Immature natural killer cell (primary cell): Measurements from ENCODE around the gene MCF2L. TPM values are rescaled to one million over a fixed set of nuclear protein-coding genes. Genes with fewer than 3 reads are reported as not detected.

ENCODE experiments used
- DNase-seq, 3 donors: peaks; one replicate each; pipeline ENCODE4 v3.0.0; 2022; ENCODE audit warnings: mixed read lengths in 1 of 3
- H3K27ac Mint-ChIP-seq, 6 donors: one replicate each; pipeline ENCODE4 v1.8.0; 2020; ENCODE audit warnings: mixed read lengths in 6 of 6, mild to moderate bottlenecking in 5 of 6, inconsistent platforms in 4 of 6, moderate library complexity in 3 of 6
- H3K27me3 Mint-ChIP-seq, 3 donors: one replicate each; pipeline ENCODE4 v1.8.0; 2020 to 2021; ENCODE audit warnings: low read depth in 3 of 3, mild to moderate bottlenecking in 3 of 3, mixed read lengths in 3 of 3, moderate library complexity in 3 of 3, inconsistent platforms in 1 of 3
- H3K36me3 Mint-ChIP-seq, 3 donors: one replicate each; pipeline ENCODE4 v1.8.0; 2020; ENCODE audit warnings: mixed read lengths in 3 of 3, inconsistent platforms in 2 of 3, mild to moderate bottlenecking in 2 of 3
- H3K4me1 Mint-ChIP-seq, 2 donors: one replicate each; pipeline ENCODE4 v1.8.0; 2020; ENCODE audit warnings: inconsistent platforms in 2 of 2, mild to moderate bottlenecking in 2 of 2, mixed read lengths in 2 of 2, moderate library complexity in 1 of 2
- H3K4me3 Mint-ChIP-seq, 5 donors: one replicate each; pipeline ENCODE4 v1.8.0; 2020; ENCODE audit warnings: mild to moderate bottlenecking in 5 of 5, mixed read lengths in 5 of 5, inconsistent platforms in 3 of 5, moderate library complexity in 3 of 5
- H3K9me3 Mint-ChIP-seq, 6 donors: one replicate each; pipeline ENCODE4 v1.8.0; 2020; ENCODE audit warnings: mild to moderate bottlenecking in 6 of 6, mixed read lengths in 6 of 6, inconsistent platforms in 4 of 6, moderate library complexity in 3 of 6
- polyA plus RNA-seq, 3 donors: library from polyadenylated mRNA; unstranded; fragments of 300-500 nt; fragmentation: Illumina TruSeq; gene quantifications; one replicate each; pipeline ENCODE4 v1.2.3, GENCODE V29; 2021

Gene MCF2L
- polyA plus RNA-seq, 3 donors from 2014 or later, result 0.82 TPM; not detected in 2

DNA sequence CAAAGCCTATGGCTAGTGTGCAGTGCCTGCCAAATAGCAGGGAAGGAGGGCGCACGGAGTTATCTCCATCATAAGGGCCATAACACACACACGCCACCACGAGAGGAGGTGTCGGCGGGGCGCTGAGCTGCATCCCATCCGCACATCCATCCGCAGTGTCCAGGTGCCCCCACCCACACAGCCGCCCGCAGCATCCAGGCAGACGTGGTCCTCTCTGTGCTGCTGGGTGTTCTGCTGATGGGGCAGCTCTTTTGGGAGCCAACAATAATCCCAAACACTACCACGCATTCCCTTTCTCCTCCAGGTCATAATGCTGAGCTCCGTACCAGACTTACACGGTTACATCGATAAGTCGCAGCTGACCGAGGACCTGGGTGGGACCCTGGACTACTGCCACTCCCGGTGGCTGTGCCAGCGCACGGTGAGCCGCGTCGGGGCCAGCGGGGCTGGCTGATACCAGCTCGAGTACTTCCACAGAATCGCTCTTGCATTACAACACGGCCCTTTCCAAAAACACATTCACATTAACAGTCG lies 95.1 kb downstream of the MCF2L start:
- peaks cover 0 to 2% (median 0%) of the 10 kb centered on the region in 3 donors for H3K27me3 Mint-ChIP-seq

DNA sequence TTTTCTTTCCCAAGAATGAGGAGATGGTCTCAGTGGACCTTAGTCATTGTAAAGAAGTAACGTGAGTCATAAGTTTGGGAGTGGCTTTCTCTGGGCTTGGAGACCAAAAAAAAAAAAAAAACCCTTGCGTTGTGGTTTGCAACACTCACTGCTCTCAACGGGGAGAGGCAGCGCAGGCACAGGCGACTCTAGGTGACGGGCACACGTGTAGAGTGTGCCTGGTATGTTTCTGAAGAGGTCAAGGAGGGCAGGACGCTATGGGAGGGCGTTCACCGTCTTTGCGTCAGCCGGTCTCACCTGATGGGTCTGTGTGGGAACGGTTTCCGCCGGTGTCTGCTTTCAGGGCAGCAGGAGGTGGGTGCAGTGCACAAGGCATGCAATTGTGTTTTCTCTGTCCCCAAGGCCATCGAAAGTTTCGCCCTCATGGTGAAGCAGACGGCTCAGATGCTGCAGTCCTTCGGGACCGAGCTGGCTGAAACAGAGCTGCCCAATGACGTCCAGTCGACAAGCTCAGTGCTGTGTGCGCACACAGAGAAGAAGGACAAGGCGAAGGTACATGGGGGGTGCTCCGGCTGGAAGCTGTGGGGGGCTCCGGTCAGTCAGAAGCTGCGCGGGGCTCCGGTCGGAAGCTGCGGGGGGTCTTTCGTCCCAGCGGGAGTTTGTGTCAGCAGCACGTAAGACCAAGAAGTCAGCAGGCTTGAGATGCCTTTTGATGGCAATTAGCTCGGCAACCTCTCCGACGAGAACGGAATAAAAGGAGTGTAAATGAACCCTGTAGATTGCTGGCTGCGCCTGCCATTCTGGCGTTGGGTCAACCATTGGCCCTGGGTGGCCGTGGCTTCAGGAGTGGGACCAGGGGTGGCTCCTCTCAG lies 95.8 kb downstream of the MCF2L start:
- DNase-seq, result no peak
- Mint-ChIP-seq H3K27me3 (peaks cover 0 to 2% (median 0%) of the 10 kb centered on the region in 3 donors), H3K36me3 (no peaks in the 10 kb centered on the region), H3K4me1 (no peaks in the 10 kb centered on the region), H3K27ac (peak overlapping the region in 1 of 6 donors; percentile 34), H3K9me3 (no peaks in the 10 kb centered on the region), H3K4me3 (no peak overlapping the region)

More for the DNA sequence above, 95.1 kb downstream of the MCF2L start:
- H3K4me1 Mint-ChIP-seq, result no peaks in the 10 kb centered on the region
- H3K27ac Mint-ChIP-seq, result peak overlapping the region in 1 of 6 donors; percentile 34
- no peaks in the 10 kb centered on the region for H3K9me3 Mint-ChIP-seq
- DNase-seq, result no peak
- no peaks in the 10 kb centered on the region for H3K36me3 Mint-ChIP-seq
- no peak overlapping the region for H3K4me3 Mint-ChIP-seq

GRCh38 chr13:113065406-113066141 lies 96.6 kb downstream of the MCF2L start:
- Mint-ChIP-seq H3K27me3 (peaks cover 0 to 2% (median 0%) of the 10 kb centered on the region in 3 donors), H3K4me3 (no peak overlapping the region), H3K9me3 (no peaks in the 10 kb centered on the region), H3K4me1 (no peaks in the 10 kb centered on the region), H3K36me3 (no peaks in the 10 kb centered on the region), H3K27ac (no peak overlapping the region)
- no peak for DNase-seq

GRCh38 chr13:113066142-113066455 lies 97.1 kb downstream of the MCF2L start:
- H3K4me1 Mint-ChIP-seq, result no peaks in the 10 kb centered on the region
- peaks cover 0 to 2% (median 0%) of the 10 kb centered on the region in 3 donors for H3K27me3 Mint-ChIP-seq
- no peak overlapping the region for H3K4me3 Mint-ChIP-seq
- H3K36me3 Mint-ChIP-seq, result no peaks in the 10 kb centered on the region
- no peak overlapping the region for H3K27ac Mint-ChIP-seq
- no peak for DNase-seq
- H3K9me3 Mint-ChIP-seq, result no peaks in the 10 kb centered on the region

DNA sequence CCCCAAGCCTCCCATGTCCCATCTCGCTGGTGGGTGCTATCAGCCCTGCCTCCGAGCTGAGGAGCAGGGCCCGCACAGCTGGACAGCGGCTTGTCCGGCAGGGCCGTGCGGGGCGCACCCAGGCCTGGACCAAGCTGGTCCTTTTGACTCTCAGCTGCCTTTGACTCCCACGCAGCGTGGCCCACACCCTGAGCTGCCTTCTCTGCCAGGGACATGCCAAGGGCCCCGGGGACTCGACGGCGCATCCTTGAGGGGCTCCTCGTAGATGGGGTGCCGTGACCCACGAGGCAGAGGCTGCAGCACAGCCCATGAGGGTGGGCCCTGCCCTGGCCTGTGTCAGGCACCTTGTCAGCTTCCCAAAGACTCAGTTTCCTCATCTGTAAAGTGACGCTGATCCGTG lies 97.7 kb downstream of the MCF2L start:
- no peaks in the 10 kb centered on the region for H3K36me3 Mint-ChIP-seq
- DNase-seq, result no peak
- H3K27ac Mint-ChIP-seq, result no peak overlapping the region
- peaks cover 0 to 2% (median 0%) of the 10 kb centered on the region in 3 donors for H3K27me3 Mint-ChIP-seq
- H3K9me3 Mint-ChIP-seq, result no peaks in the 10 kb centered on the region
- no peak overlapping the region for H3K4me3 Mint-ChIP-seq
- H3K4me1 Mint-ChIP-seq, result no peaks in the 10 kb centered on the region

- no peak for DNase-seq
- Mint-ChIP-seq H3K27ac (no peak overlapping the region), H3K9me3 (no peaks in the 10 kb centered on the region), H3K27me3 (peaks cover 0 to 2% (median 1%) of the 10 kb centered on the region in 3 donors), H3K4me3 (no peak overlapping the region), H3K4me1 (no peaks in the 10 kb centered on the region), H3K36me3 (no peaks in the 10 kb centered on the region)
Observed at GRCh38 chr13:113069861-113070805, 101.1 kb downstream of the MCF2L start.

DNA sequence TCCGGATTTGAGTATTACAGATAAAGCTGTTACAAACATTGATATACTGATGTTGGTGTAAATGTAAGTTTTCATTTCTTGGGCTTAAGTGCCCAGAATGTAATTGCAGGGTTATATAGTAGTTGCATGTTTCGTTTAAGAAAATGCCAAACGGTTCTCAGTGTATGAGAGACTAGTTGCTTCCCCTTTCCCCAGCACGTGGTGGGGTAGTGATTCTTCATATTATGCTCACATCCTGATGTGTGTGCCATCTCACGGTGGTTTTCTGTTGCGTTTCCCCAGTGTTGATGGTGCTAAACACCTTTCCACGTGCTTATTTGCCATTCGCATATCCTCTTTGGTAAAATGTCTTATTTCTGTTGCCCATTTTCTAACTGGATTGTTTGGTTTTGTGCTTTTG lies 101.8 kb downstream of the MCF2L start:
- Mint-ChIP-seq H3K4me3 (no peak overlapping the region), H3K9me3 (no peaks in the 10 kb centered on the region), H3K27me3 (peaks cover 0 to 1% (median 0%) of the 10 kb centered on the region in 3 donors), H3K4me1 (no peaks in the 10 kb centered on the region), H3K27ac (no peak overlapping the region), H3K36me3 (no peaks in the 10 kb centered on the region)
- DNase-seq, result no peak

DNA sequence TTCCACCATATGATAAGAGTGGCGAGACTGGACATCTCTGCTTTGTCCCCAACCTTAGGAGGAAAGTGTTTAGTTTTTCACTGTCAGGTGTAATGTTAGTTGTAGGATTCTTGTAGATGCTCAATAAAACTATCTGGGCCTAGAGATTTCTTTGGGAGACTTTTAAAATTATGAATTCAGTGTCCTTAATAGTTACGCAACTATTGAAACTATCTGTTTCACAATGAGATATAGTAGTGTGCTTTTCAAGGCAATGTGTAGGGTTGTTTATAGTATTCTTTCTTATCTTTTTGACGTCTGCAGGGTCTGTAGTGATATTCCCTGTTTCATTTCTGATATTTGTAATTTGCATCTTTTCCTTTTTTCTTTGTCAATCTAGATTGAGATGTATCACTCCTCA lies 103.4 kb downstream of the MCF2L start:
- Mint-ChIP-seq H3K36me3 (no peaks in the 10 kb centered on the region), H3K27ac (no peak overlapping the region), H3K4me3 (no peak overlapping the region), H3K27me3 (peaks cover 0 to 1% (median 0%) of the 10 kb centered on the region in 3 donors), H3K9me3 (no peaks in the 10 kb centered on the region), H3K4me1 (no peaks in the 10 kb centered on the region)
- no peak for DNase-seq

- Mint-ChIP-seq H3K27me3 (peaks cover 0 to 2% (median 0%) of the 10 kb centered on the region in 3 donors), H3K4me1 (no peaks in the 10 kb centered on the region), H3K36me3 (no peaks in the 10 kb centered on the region), H3K27ac (no peak overlapping the region), H3K9me3 (no peaks in the 10 kb centered on the region), H3K4me3 (no peak overlapping the region)
- no peak for DNase-seq
Observed at GRCh38 chr13:113073942-113074341, 104.9 kb downstream of the MCF2L start.

GRCh38 chr13:113074401-113074800 lies 105.4 kb downstream of the MCF2L start:
- Mint-ChIP-seq H3K4me1 (no peaks in the 10 kb centered on the region), H3K36me3 (no peaks in the 10 kb centered on the region), H3K4me3 (no peak overlapping the region), H3K27ac (no peak overlapping the region), H3K27me3 (peaks cover 0 to 2% (median 0%) of the 10 kb centered on the region in 3 donors), H3K9me3 (no peaks in the 10 kb centered on the region)
- no peak for DNase-seq

DNA sequence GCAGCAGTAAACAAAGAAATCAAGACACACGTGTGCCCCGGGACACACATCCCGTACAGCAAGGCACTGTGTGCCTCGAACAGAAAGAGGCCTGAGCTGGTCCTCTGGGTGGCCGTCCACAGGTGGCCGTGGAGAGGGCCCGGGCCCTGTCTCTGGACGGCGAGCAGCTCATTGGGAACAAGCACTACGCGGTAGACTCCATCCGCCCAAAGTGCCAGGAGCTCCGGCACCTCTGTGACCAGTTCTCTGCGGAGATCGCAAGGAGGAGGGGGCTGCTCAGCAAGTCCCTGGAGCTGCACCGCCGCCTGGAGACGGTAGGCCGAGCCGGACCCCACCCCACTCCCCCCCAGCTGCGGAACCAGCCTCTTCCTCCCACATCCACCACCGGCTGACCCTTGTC lies 105.9 kb downstream of the MCF2L start:
- Mint-ChIP-seq H3K9me3 (no peaks in the 10 kb centered on the region), H3K4me1 (no peaks in the 10 kb centered on the region), H3K36me3 (no peaks in the 10 kb centered on the region), H3K27me3 (peaks cover 0 to 2% (median 0%) of the 10 kb centered on the region in 3 donors), H3K4me3 (no peak overlapping the region), H3K27ac (no peak overlapping the region)
- DNase-seq, result no peak

DNA sequence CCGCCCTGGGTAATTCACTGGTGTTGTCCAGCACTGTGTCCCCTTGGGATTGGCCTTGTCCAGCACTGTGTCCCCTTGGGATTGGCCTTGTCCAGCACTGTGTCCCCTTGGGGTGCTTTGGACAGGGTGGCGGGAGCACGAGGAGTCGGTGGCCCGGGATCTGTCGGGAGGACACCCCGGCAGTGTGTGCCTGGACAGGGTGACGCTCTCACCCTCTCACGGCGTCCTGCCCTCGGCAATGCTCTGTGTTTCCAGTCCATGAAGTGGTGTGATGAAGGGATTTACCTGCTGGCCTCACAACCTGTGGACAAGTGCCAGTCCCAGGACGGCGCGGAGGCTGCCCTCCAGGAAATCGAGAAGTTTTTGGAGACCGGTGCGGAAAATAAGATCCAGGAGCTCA lies 106.7 kb downstream of the MCF2L start:
- Mint-ChIP-seq H3K27me3 (peaks cover 0 to 2% (median 0%) of the 10 kb centered on the region in 3 donors), H3K4me1 (no peaks in the 10 kb centered on the region), H3K9me3 (no peaks in the 10 kb centered on the region), H3K27ac (no peak overlapping the region), H3K36me3 (no peaks in the 10 kb centered on the region), H3K4me3 (no peak overlapping the region)
- no peak for DNase-seq

DNA sequence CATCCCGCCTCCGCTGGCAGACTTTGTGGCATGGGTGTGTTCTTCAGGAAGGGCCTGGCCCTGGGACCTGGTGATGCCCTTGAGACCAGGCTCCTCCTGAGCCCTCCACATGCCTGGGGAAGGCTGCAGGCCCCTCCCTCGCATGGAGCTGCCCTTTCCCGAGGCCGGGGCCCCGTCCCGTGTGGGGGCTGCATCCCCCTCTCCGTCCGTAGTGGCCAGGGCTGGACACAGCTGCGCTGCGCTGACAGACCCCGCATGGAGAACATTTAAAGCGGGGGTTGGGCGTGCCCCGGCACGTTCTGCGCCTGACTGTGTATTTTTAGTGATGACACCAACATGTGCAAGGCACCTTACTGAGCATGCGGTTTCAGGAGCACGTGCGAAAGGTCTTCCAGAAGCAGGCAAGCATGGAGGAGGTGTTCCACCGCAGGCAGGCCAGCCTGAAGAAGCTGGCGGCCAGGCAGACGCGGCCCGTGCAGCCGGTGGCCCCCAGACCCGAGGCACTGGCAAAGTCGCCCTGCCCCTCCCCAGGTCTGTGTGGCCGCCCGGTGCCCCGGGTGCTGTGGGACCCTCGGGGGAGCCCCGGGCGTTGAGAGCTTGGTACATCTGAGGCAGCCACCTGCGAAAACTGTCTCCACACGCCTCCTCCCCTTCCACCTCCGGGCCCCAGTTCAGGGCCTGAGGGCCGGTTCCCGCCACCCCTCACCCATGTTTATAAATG lies 107.8 kb downstream of the MCF2L start:
- Mint-ChIP-seq H3K9me3 (no peaks in the 10 kb centered on the region), H3K27me3 (peaks cover 0 to 2% (median 0%) of the 10 kb centered on the region in 3 donors), H3K36me3 (no peaks in the 10 kb centered on the region)

More for the DNA sequence above, 107.8 kb downstream of the MCF2L start:
- Mint-ChIP-seq H3K4me3 (no peak overlapping the region), H3K27ac (no peak overlapping the region), H3K4me1 (no peaks in the 10 kb centered on the region)
- no peak for DNase-seq
